GM23338 (cell line): ENCODE data around the gene TAS2R8. TPM values are rescaled to one million over a fixed set of nuclear protein-coding genes. Genes with fewer than 3 reads are reported as not detected.

Experiments used
- ATAC-seq: fragments of 200-7000 bp; cut with Tn5 transposase; 3 replicates; pipeline ENCODE4 v1.9.1; 2020
- DNase-seq: peaks from one replicate; pipeline ENCODE4 v3.0.0-alpha.2; 2015; ENCODE audit warnings: low spot score
- H2AFZ ChIP-seq: fragments of 200-600 bp; sonication (generic); 2 replicates; pipeline ENCODE4 v1.8.0; 2016; ENCODE audit warnings: antibody characterized with exemption, mild to moderate bottlenecking, moderate library complexity
- H3F3A ChIP-seq: fragments of 200-600 bp; sonication (generic); replicated peaks from 2 replicates; pipeline ENCODE4 v1.8.0; 2017; ENCODE audit warnings: antibody characterized with exemption, mixed run types, low read depth
- H3K27ac ChIP-seq: fragments of 200-600 bp; sonication (generic); 2 replicates; pipeline ENCODE4 v1.6.1; 2016; ENCODE audit warnings: low read depth
- H3K27me3 ChIP-seq: fragments of 200-600 bp; sonication (generic); 2 replicates; pipeline ENCODE4 v1.8.0; 2016; ENCODE audit warnings: mild to moderate bottlenecking, mixed run types, moderate library complexity; ENCODE audit not compliant: insufficient read depth
- H3K36me3 ChIP-seq: fragments of 200-600 bp; sonication (generic); 2 replicates; pipeline ENCODE4 v1.8.0; 2016; ENCODE audit warnings: mild to moderate bottlenecking; ENCODE audit not compliant: insufficient read depth
- H3K4me1 ChIP-seq: fragments of 200-600 bp; sonication (generic); 2 replicates; pipeline ENCODE4 v1.8.0; 2016; ENCODE audit warnings: mild to moderate bottlenecking, moderate library complexity; ENCODE audit not compliant: insufficient read depth
- H3K4me2 ChIP-seq: fragments of 200-600 bp; sonication (generic); 2 replicates; pipeline ENCODE4 v1.7.1; 2017; ENCODE audit warnings: mixed run types
- H3K4me3 ChIP-seq: fragments of 200-600 bp; sonication (generic); 2 replicates; pipeline ENCODE4 v1.6.1; 2016; ENCODE audit warnings: mixed run types
- H3K79me2 ChIP-seq: fragments of 200-600 bp; sonication (generic); replicated peaks from 2 replicates; pipeline ENCODE4 v1.8.0; 2017; ENCODE audit warnings: mild to moderate bottlenecking; ENCODE audit not compliant: insufficient read depth
- H3K9me2 ChIP-seq: fragments of 200-600 bp; sonication (generic); 2 replicates; pipeline ENCODE4 v1.8.0; 2017; ENCODE audit not compliant: insufficient read depth
- H4K20me1 ChIP-seq: fragments of 200-600 bp; sonication (generic); replicated peaks from 2 replicates; pipeline ENCODE4 v1.8.0; 2017; ENCODE audit warnings: mild to moderate bottlenecking; ENCODE audit not compliant: insufficient read depth
- H3K27ac Mint-ChIP-seq: 2 replicates; pipeline ENCODE4 v1.8.0; 2020; ENCODE audit warnings: inconsistent platforms, mild to moderate bottlenecking, moderate library complexity, mixed read lengths
- H3K27me3 Mint-ChIP-seq: 3 replicates; pipeline ENCODE4 v1.8.0; 2022; ENCODE audit warnings: low read depth, mild to moderate bottlenecking, moderate library complexity, mixed read lengths, inconsistent platforms; ENCODE audit not compliant: insufficient read depth, poor library complexity
- H3K36me3 Mint-ChIP-seq: 3 replicates; pipeline ENCODE4 v1.8.0; 2021; ENCODE audit warnings: low read depth, mild to moderate bottlenecking, inconsistent platforms, moderate library complexity, mixed read lengths
- H3K4me1 Mint-ChIP-seq: 3 replicates; pipeline ENCODE4 v1.8.0; 2020; ENCODE audit warnings: mild to moderate bottlenecking, inconsistent platforms, mixed read lengths
- H3K4me3 Mint-ChIP-seq: 3 replicates; pipeline ENCODE4 v1.8.0; 2021; ENCODE audit warnings: moderate library complexity, mild to moderate bottlenecking, inconsistent platforms, mixed read lengths
- H3K9me3 Mint-ChIP-seq: 3 replicates; pipeline ENCODE4 v1.8.0; 2020; ENCODE audit warnings: moderate library complexity, mild to moderate bottlenecking, inconsistent platforms, mixed read lengths
- CREB1 ChIP-seq: fragments of 250-450 bp; sonication (Bioruptor Pico); IDR thresholded peaks from 2 replicates; pipeline ENCODE4 v1.5.0; 2020; ENCODE audit warnings: low read depth, mild to moderate bottlenecking, moderate library complexity
- EZH2 ChIP-seq: fragments of 200-600 bp; sonication (generic); IDR thresholded peaks from one replicate; pipeline ENCODE4 v1.8.0; 2017; ENCODE audit warnings: antibody characterized with exemption, mild to moderate bottlenecking, low read depth; ENCODE audit not compliant: unreplicated experiment
- EZH2phosphoT487 ChIP-seq: fragments of 200-600 bp; sonication (generic); IDR thresholded peaks from one replicate; pipeline ENCODE4 v1.8.1; 2018; ENCODE audit warnings: antibody characterized with exemption; ENCODE audit not compliant: unreplicated experiment
- JUNB ChIP-seq: IDR thresholded peaks from one replicate; pipeline ENCODE4 v1.6.1; 2016; ENCODE audit warnings: antibody characterized with exemption; ENCODE audit not compliant: unreplicated experiment
- NANOG ChIP-seq: IDR thresholded peaks from 2 replicates; pipeline ENCODE4 v1.6.1; 2016; ENCODE audit warnings: antibody characterized with exemption, borderline replicate concordance
- POLR2AphosphoS5 ChIP-seq: IDR thresholded peaks from 2 replicates; pipeline ENCODE4 v1.6.1; 2016; ENCODE audit warnings: antibody characterized with exemption, low read depth
- REST ChIP-seq: IDR thresholded peaks from one replicate; pipeline ENCODE4 v1.6.1; 2018; ENCODE audit warnings: antibody characterized with exemption; ENCODE audit not compliant: unreplicated experiment
- STAT1 ChIP-seq: IDR thresholded peaks from one replicate; pipeline ENCODE4 v1.6.1; 2016; ENCODE audit warnings: antibody characterized with exemption; ENCODE audit not compliant: unreplicated experiment
- ZNF114 ChIP-seq: fragments of 250-450 bp; sonication (Bioruptor Pico); IDR thresholded peaks from 2 replicates; pipeline ENCODE4 v1.5.0; 2020; ENCODE audit warnings: mild to moderate bottlenecking, moderate library complexity
- ZNF331 ChIP-seq: fragments of 250-450 bp; sonication (Bioruptor Pico); IDR thresholded peaks from 2 replicates; pipeline ENCODE4 v1.5.0; 2020; ENCODE audit warnings: low read depth, mild to moderate bottlenecking, moderate library complexity
- ZNF462 ChIP-seq: fragments of 250-450 bp; sonication (Bioruptor Pico); IDR thresholded peaks from 2 replicates; pipeline ENCODE4 v1.5.0; 2020; ENCODE audit warnings: mild to moderate bottlenecking, moderate library complexity
- polyA plus RNA-seq: library from polyadenylated mRNA; unstranded; fragments of >200 nt; fragmentation: Nextera tagmentation; extraction: Ambion mirVana; gene quantifications from 2 replicates; pipeline ENCODE4 v1.2.1, GENCODE V29; 2016
- total RNA-seq: library from RNA; depleted of rRNA; stranded (reverse); fragments of >200 nt; shearing (Covaris generic); gene quantifications from 2 replicates; pipeline ENCODE4 v1.2.3, GENCODE V29; 2014
- TF ChIP-seq, protein P1 (sequence below), 2 experiments: fragments of 200-600 bp in 1 of 2; sonication (generic) in 1 of 2; conservative IDR thresholded peaks; 2 replicates each; pipeline versions ENCODE4 v1.5.1 to v1.6.1; 2016 to 2017; ENCODE audit warnings: antibody characterized with exemption in 2 of 2, low read depth in 2 of 2, mild to moderate bottlenecking in 2 of 2, moderate library complexity in 1 of 2
- TF ChIP-seq, protein P2 (sequence below): IDR thresholded peaks from 2 replicates; pipeline ENCODE4 v1.6.1; 2016; ENCODE audit warnings: antibody characterized with exemption

Gene TAS2R8
- total and polyA plus RNA-seq, 2 experiments from 2014 or later, result not detected

GRCh38 chr12:10794222-10794621 is 12.9 kb downstream of the TAS2R8 start:
- no peak for DNase-seq
- Histone ChIP-seq H3K9me2 (peaks cover 3% of the 10 kb centered on the region; the same call in 1 of the 2 replicates), H3K4me1 (peaks cover 6% of the 10 kb centered on the region; the same call in 1 of the 2 replicates), H4K20me1 (no peaks in the 10 kb centered on the region), H3K4me3 (no peak overlapping the region), H3K4me2 (no peak overlapping the region), H3K27me3 (no peaks in the 10 kb centered on the region), H3K79me2 (no peaks in the 10 kb centered on the region), H2AFZ (no peak overlapping the region), H3F3A (no peaks in the 10 kb centered on the region), H3K27ac (no peak overlapping the region), H3K36me3 (no peaks in the 10 kb centered on the region)
- H3K4me3 Mint-ChIP-seq, result no peak overlapping the region
- no peak for ATAC-seq
- no peaks in the 10 kb centered on the region for H3K36me3 Mint-ChIP-seq
- H3K9me3 Mint-ChIP-seq, result peaks cover 6% of the 10 kb centered on the region; the same call in 1 of the 3 replicates
- H3K27me3 Mint-ChIP-seq, result peaks cover 2% of the 10 kb centered on the region
- H3K4me1 Mint-ChIP-seq, result peaks cover 4% of the 10 kb centered on the region; the same call in 2 of the 3 replicates
- no peak overlapping the region for H3K27ac Mint-ChIP-seq
- TF ChIP-seq, protein P1, sequence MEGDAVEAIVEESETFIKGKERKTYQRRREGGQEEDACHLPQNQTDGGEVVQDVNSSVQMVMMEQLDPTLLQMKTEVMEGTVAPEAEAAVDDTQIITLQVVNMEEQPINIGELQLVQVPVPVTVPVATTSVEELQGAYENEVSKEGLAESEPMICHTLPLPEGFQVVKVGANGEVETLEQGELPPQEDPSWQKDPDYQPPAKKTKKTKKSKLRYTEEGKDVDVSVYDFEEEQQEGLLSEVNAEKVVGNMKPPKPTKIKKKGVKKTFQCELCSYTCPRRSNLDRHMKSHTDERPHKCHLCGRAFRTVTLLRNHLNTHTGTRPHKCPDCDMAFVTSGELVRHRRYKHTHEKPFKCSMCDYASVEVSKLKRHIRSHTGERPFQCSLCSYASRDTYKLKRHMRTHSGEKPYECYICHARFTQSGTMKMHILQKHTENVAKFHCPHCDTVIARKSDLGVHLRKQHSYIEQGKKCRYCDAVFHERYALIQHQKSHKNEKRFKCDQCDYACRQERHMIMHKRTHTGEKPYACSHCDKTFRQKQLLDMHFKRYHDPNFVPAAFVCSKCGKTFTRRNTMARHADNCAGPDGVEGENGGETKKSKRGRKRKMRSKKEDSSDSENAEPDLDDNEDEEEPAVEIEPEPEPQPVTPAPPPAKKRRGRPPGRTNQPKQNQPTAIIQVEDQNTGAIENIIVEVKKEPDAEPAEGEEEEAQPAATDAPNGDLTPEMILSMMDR (conservative IDR thresholded peaks at IDR 0.05; ENCODE audit: low read depth in 2 of 2), result no peak
- TF ChIP-seq REST (no peak), STAT1 (no peak), EZH2phosphoT487 (no peak), EZH2 (no peak), JUNB (no peak), ZNF462 (CRISPR knock-in tag) (no peak), POLR2AphosphoS5 (no peak), CREB1 (CRISPR knock-in tag) (no peak), NANOG (no peak), ZNF331 (CRISPR knock-in tag) (no peak), ZNF114 (CRISPR knock-in tag) (no peak)
- TF ChIP-seq, protein P2, sequence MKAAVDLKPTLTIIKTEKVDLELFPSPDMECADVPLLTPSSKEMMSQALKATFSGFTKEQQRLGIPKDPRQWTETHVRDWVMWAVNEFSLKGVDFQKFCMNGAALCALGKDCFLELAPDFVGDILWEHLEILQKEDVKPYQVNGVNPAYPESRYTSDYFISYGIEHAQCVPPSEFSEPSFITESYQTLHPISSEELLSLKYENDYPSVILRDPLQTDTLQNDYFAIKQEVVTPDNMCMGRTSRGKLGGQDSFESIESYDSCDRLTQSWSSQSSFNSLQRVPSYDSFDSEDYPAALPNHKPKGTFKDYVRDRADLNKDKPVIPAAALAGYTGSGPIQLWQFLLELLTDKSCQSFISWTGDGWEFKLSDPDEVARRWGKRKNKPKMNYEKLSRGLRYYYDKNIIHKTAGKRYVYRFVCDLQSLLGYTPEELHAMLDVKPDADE, result no peak
